Progenitor cell of endocrine pancreas (in vitro differentiated cells): ENCODE results near the gene KRTCAP2. TPM values are rescaled to one million over a fixed set of nuclear protein-coding genes. Genes with fewer than 3 reads are reported as not detected.

Source experiments
- DNase-seq: peaks from one replicate; pipeline ENCODE4 v3.0.0; 2021; ENCODE audit warnings: low spot score; ENCODE audit not compliant: unreplicated experiment
- H3K27ac Mint-ChIP-seq: 2 replicates; pipeline ENCODE4 v1.8.0; 2021; ENCODE audit warnings: mild to moderate bottlenecking, moderate library complexity, mixed read lengths
- H3K27me3 Mint-ChIP-seq: 2 replicates; pipeline ENCODE4 v1.8.0; 2021; ENCODE audit warnings: mixed read lengths
- H3K36me3 Mint-ChIP-seq: 2 replicates; pipeline ENCODE4 v1.8.0; 2022; ENCODE audit warnings: mixed read lengths; ENCODE audit not compliant: insufficient read depth
- H3K4me1 Mint-ChIP-seq: 2 replicates; pipeline ENCODE4 v1.8.0; 2021; ENCODE audit warnings: low read depth, mixed read lengths
- H3K4me3 Mint-ChIP-seq: 2 replicates; pipeline ENCODE4 v1.8.0; 2021; ENCODE audit warnings: low read depth, mild to moderate bottlenecking, moderate library complexity, mixed read lengths
- H3K9me3 Mint-ChIP-seq: 2 replicates; pipeline ENCODE4 v1.8.0; 2021; ENCODE audit warnings: low read depth, mixed read lengths
- CTCF ChIP-seq: fragments of 200-600 bp; sonication (generic); IDR thresholded peaks from one replicate; pipeline ENCODE4 v1.5.0; 2021; ENCODE audit warnings: antibody characterized with exemption, mild to moderate bottlenecking; ENCODE audit not compliant: unreplicated experiment
- total RNA-seq: library from RNA; stranded (reverse); gene quantifications from 2 replicates; pipeline ENCODE4 v1.2.1, GENCODE V29; 2021

The KRTCAP2 gene
- total RNA-seq, 1 donor from 2014 or later, result 146 TPM

DNA sequence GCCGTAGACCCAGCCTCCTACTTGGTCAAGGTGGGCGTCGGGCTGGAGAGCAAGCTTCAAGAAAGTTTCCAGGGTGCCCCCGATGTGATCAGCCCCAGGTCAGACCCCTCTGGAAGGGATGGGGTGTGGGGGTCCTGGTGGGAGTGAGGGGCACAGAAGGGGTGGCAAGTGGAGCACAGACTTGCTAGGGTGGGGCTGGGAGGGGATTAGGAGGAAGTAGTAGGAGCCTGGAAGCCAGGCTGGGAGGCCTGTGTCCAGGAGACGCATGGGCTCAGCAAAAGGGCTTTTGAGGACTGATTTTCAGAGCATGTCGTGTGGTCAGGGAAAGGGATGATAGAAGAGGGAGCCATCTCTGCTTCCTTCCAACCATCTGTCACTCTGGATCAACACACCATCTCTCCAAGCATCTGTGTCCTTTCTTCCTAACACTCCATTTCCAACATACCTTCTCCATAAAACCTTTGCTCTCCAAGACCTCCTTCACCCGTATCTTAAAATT, 9.0 kb upstream of the KRTCAP2 start:
- no peaks in the 10 kb centered on the region for H3K27me3 Mint-ChIP-seq
- H3K36me3 Mint-ChIP-seq, result peaks cover 16% of the 10 kb centered on the region
- DNase-seq, result no peak
- TF ChIP-seq CTCF, result no peak
- H3K4me3 Mint-ChIP-seq, result no peak overlapping the region
- peaks cover 23% of the 10 kb centered on the region for H3K4me1 Mint-ChIP-seq
- H3K9me3 Mint-ChIP-seq, result no peaks in the 10 kb centered on the region
- H3K27ac Mint-ChIP-seq, result no peak overlapping the region

DNA sequence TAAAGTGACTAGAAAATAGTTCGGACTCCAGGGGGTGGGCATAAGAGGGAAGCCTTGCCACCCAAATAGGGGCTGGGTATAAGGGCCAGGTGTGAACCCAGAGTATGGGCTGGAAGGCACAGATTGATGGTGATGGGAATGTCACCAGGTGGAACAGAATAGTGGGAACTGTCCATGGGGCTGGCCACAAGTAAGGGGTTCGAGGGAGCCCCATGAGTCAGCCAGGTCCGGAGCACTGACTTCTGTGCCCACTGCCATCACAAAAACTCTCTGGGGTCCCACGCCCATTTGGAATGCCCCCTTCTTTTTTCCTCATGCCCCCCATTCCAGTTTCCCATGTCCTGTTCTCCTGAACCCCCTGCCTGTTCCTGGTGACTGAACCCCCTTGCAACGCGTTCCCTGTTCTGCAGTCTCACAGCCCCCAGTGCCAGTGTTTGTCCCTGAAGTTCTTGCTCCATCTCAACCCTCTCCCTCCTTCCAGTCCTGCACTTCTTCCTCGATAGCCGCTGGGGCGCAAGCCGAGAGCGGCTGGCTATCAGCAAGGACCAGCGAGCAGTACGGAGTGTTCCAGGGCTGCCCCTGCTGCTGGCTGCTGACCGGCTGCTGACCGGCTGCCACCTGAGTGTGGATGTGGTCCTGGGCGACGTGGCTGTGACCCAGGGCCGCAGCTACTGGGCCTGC, 8.4 kb upstream of the KRTCAP2 start:
- no peak overlapping the region for H3K27ac Mint-ChIP-seq
- H3K9me3 Mint-ChIP-seq, result no peaks in the 10 kb centered on the region
- H3K4me3 Mint-ChIP-seq, result no peak overlapping the region
- peaks cover 16% of the 10 kb centered on the region for H3K36me3 Mint-ChIP-seq
- no peak for DNase-seq
- no peaks in the 10 kb centered on the region for H3K27me3 Mint-ChIP-seq
- H3K4me1 Mint-ChIP-seq, result peaks cover 20% of the 10 kb centered on the region
- no peak for TF ChIP-seq CTCF

DNA sequence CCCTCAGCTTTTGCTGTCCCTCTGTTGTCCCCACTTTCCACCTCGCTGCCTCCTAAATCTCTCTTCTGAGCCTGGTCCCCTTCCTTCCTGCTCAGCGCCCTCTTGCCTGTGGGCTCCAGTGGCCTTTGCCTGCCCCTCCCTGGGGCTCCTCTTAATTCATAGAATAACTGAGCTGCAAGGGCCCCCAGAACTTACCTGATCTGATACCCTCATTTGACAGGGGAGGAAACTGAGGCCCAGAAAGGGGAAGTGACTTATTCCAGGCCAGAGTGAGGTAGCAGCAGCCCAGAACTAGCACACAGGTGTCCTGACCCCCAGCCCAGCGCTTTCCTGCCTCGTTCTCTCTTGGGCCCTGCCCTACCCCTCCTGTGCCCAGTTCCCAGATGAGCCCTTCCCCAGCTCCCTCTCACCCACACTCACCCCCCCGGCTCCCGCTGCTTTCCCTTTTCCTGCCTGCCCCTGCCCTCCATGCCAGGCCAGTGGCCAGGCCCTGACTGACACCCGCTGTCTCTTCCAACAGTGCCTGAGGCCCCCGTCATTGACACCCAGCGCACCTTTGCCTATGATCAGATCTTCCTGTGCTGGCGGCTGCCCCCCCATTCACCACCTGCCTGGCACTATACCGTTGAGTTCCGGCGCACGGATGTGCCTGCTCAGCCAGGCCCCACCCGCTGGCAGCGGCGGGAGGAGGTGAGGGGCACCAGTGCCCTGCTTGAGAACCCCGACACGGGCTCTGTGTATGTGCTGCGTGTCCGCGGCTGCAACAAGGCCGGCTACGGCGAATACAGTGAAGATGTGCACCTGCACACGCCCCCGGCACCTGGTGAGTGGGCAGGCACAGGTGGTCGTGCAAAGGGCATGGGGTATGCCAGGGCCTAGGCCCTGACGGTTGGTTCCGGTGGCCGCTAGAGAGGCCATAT, 6.3 kb upstream of the KRTCAP2 start:
- no peak for DNase-seq
- peaks cover 14% of the 10 kb centered on the region for H3K36me3 Mint-ChIP-seq
- H3K4me3 Mint-ChIP-seq, result no peak overlapping the region
- H3K4me1 Mint-ChIP-seq, result peaks cover 14% of the 10 kb centered on the region
- H3K27ac Mint-ChIP-seq, result no peak overlapping the region
- no peaks in the 10 kb centered on the region for H3K27me3 Mint-ChIP-seq
- TF ChIP-seq CTCF, result no peak
- no peaks in the 10 kb centered on the region for H3K9me3 Mint-ChIP-seq

DNA sequence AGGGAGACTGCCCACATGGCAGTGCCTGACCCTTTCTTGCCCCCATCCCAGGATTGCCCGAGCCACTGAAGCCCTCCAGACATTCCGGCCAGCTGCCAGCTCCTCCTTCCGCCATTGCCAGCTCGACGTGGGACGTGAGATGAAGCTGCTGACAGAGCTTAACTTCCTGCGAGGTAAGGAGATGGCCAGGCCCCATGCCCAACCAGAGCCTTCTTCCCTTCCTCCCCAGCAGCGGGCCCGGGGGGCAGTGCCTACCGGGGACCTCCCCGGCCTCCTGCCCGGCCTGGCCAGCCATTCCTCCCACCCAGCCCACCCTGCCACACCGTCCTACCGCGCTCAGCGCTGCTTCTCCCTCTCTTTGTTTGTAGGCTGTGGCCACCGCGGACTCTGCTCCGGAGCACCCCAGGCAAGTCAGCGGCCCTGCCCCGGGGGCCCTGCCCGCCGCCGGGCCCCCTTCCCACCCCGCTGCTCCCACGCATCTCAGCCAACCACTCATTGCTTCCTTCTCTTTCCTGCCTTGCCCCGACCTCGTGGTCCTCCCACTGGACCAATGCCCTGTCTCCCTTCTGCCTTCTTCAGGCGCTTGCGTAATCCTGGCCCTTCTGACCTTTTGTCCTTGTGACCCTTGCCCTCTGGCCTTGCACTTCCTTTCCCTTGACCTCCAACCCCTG, 5.5 kb upstream of the KRTCAP2 start:
- Mint-ChIP-seq H3K27me3 (no peaks in the 10 kb centered on the region), H3K4me3 (no peak overlapping the region), H3K4me1 (peaks cover 17% of the 10 kb centered on the region), H3K36me3 (peaks cover 14% of the 10 kb centered on the region), H3K9me3 (no peaks in the 10 kb centered on the region), H3K27ac (no peak overlapping the region)
- no peak for DNase-seq
- no peak for TF ChIP-seq CTCF

DNA sequence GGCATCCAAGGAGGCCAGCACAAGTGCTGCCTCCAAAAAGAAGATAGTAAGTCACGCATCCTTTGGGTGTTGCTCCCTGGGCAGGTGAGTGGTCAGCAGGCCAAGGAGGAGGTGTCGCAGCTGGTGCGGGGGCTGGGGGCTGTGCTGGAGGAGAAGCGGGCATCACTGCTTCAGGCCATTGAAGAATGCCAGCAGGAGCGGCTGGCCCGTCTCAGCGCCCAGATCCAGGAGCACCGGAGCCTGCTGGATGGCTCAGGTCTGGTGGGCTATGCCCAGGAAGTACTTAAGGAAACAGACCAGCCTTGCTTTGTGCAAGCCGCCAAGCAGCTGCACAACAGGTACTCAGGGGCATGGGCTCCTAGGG, 4.8 kb upstream of the KRTCAP2 start:
- Mint-ChIP-seq H3K4me3 (no peak overlapping the region), H3K9me3 (no peaks in the 10 kb centered on the region), H3K4me1 (peaks cover 23% of the 10 kb centered on the region), H3K36me3 (peaks cover 9% of the 10 kb centered on the region), H3K27ac (no peak overlapping the region), H3K27me3 (no peaks in the 10 kb centered on the region)
- no peak for DNase-seq
- TF ChIP-seq CTCF, result no peak
